NCI-H446 treated with DMSO at 0.1 percent for 48 hours (cell line): ENCODE measurements around the gene EXOC6B.

Source experiments
- DNase-seq: peaks from one replicate; lab custom pipeline; 2025; lab: John Stamatoyannopoulos, UW

EXOC6B gene

DNA sequence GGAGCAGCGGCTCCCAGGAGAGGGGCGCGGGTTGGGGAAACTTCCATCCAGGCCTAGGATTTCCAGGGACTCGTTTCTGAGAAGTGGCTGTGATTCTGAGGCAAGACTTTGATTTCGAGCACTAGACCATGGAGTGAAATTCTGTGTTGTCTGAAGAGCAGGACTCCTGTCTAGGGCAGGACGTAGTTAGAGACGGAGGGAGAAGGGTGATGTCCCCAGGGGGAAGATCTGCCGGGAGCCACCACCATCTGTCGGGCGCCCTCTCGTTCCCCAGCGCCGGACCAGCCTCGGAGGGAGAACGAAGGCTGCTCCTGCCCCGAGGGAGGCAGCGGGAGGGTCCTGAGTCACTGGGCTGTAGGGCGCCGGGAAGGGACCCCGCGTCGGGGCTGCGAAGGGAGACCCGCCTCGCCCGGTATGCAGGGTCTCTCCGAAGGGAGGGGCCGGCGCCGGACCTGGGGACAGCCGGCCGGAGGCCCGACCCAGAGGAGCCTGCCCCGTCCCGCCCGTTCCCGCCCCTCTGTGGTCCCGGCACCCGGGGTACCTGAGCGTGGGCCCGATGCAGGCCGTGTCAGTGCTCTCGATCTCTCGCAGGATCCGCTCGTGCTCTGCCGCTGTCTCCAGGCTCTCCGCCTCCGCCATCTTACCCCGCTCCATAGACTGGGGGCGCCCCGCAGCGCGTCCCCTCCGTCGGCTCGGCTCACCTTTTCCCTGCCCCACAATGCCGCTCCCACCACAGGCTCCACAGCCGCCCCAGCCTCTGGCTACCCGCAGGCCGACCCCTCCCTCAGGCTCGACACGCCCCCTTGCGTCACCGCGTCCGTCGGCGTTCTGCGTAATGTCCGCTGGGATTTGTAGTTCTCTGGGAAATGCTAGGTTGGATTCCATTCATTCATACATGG lies at the start of gene EXOC6B:
Gene EXOC6B, minus strand, starts transcription at position 777 of the 899 bp plus-strand sequence.
- peak; percentile 67 for DNase-seq

- no peak for DNase-seq
Observed at GRCh38 chr2:72871880-72872279, 46.0 kb upstream of the EXOC6B start.

DNA sequence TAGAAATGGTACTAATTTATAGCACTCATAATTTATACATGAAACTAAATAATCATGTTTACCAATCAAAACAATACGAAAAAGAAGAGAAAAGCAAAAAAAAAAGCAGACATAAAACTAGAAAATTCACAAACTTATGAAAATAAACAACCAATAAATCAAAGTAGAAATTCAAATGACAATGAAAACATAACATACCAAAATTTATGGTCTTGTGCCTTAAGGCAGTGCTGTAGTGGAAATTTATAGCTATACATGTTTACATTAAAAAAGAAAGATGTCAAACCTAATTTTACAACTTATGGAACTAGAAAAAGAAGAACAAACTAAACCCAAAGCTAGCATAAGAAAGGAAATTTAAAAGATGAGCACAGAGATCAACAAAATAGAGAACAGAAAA lies 45.2 kb upstream of the EXOC6B start:
- no peak for DNase-seq

DNA sequence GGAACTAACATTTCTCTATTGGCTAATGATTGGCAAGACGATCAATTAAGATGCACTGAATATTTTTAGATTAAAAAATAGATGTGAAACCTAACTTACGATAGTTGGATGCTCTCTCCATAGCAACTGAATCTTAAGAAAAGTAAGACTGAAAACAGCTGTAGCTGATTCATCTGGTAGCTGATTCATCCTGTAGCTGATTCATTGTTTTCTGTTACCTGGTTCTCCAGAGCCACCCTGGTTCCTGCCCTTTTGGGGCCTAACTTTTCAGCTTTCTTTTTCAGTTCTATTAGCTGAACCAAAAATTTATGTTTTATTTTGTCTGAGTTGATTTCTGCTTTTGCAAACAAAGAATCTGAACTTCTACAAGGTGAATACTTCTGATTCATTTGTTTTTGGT lies 38.7 kb upstream of the EXOC6B start:
- no peak for DNase-seq

DNA sequence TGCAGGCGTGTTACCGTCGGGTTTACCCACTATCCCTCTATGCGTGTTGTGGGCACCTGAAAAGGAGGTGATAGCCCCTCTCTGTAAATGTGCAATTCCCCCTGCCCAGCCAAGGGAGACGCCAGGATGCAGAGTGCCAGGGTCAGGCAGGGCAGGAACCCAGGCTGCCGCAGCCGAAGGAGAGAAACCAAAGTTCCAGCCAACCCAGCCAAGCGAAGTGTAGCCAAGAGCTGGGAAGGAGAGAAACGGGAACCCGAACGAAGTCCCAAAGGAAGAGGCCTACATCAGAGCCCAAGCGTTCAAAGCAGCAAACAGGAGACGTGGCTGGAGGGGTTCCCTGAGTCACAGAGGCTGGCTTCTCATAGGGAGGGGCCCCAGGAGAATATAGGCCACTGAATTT lies 37.2 kb upstream of the EXOC6B start:
- DNase-seq, result no peak

DNA sequence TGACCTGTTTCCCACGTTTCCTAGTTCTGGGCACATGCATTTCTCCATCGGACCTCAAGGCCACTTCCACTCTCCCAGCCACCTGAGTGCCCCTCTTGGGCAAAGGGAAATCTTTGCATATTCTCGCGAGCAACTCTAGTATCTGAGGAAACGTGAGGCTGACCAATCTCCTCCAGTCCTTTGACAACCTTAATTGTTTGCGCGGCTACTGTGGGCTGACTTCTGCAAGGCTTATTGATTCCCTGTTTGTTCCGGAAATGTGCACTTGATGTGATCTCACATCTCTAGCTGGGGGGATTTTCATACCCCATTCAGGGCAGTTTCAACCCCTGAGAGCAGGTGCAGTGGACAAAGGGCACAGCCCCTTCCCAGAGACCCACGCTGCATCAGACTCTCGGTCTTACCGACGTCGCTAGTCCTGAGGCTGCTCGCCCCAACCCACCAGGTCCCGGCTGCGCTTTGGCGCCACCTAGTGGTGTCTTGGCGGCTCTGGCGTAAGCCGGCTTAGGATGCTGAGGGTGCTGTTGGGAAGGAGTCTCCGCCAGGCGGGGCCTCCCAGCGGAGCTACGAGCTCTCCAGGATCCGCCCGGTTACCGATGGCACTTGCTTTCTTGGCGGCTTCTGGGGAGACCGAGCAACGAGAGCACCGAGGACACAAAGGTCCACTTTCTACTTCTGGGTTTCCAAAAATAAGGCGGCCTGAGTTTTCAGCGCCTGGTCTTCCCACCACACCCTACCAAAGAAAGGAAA lies 36.6 kb upstream of the EXOC6B start:
- DNase-seq, result peak; percentile 60

DNA sequence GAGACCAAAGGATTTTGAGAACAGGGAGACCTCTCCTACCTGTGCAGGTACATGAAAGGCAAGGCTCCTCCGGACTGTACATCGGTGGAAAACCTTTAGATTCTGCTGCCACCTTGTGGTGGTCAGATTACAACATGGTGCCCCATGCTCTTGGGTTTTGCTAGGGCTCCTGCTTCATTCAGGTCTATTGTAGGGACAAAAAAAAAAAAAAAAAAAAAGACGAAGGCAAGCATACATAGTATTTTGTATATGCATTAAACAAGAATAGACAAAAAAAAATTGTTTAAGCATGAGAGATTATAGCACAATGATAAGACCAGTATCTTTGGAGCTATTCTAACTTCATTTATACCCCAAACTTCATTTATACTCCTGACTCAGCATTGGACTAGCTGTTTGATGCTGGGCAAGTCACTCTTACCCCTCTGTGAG lies 34.0 kb upstream of the EXOC6B start:
- DNase-seq, result no peak

DNA sequence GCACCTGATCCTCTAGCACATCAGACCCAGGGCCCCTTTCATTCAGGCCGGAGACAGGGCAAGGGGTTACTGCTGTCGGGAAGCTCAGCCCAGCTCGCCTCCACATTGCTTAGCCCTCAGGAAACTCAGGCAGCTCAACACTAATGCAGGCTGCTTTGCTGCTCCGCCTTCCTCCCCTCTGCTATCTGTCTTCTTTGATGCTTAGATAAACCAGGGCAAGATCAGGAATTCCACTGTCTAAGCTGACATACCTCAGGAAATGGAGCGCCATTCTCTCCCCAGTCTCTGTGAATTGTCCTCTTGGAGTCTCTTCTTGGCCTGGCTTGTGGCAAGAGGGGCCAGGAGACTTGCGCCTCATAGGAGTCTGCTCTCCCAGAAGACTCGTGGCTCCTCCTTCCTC lies 25.5 kb upstream of the EXOC6B start:
- DNase-seq, result no peak

GRCh38 chr2:72849138-72849462 lies 23.3 kb upstream of the EXOC6B start:
- no peak for DNase-seq

- no peak for DNase-seq
Observed at GRCh38 chr2:72848436-72849137, 22.8 kb upstream of the EXOC6B start.

DNA sequence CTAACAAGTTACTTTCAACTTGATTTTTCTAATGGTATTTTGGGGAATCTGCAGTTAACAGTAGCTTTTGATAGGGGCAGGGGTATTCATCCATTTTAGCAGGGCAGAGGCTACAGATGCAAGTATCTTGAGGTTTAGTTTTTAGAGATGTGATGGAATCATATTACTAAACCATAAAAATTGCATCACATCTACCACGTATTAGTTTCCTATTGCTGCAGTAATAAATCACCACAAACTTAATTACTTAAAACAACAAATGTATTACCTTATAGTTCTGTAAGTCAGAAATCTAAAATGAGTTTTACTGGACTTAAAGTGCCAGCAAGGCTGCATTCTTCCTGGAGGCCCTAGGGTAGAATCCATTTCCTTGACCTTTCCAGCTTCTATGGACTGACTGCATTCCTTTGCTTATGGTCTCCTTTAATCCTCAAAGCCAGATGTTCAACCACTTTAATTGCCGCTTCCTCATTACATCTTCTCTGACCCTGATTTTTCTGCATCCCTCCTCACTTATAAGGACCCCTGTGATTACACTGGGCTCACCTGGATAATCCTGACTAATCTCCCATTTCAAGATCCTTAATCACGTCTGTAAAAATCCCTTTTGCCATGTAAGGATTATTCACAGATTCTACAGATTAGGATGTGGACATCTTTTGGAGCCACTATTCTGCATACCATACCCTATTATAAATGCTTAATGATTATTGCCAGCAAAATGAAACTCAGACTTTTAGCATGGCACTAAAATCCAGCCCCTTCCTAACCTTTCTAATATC lies 21.9 kb upstream of the EXOC6B start:
- no peak for DNase-seq

DNA sequence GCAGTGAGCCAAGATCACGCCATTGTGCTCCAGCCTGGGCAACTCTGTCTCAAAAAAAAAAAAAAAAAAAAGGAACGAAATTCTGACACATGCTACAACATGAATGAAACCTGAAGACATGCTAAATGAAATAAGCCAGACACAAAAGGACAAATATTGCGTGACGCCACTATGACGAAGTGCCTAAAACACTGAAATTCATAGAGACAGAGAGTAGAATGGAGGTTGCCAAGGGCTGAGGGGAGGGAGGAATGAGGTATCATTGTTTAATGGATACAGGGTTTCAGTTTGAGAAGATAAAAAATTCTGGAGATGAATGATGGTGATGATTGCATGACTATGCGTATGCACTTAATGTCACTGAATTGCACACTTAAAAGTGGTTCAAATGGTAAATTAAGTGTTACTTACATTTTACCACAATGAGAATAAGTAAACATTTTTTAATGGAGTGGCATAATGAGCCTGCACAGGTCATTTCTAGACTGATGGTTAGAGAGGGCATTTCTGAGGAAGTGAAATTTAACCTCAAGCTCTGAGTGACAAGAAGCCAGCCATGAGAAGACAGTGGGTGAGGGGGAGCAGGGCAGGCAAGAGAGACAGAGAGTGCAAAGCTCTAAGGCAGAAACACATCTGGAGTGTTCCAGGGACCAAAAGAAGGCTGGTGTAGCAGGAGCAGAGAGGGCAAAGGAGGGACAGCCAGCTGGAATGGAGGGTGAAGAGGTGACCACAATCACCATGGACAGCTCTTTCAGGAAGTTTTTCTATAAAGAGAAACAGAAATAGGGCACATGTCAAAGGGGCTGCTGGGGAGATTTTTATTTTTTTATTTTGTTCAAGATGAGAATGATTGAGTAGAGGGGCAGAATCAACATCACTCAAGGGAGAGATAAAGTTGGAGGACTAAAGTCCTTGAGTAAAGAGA lies 20.6 kb upstream of the EXOC6B start:
- no peak for DNase-seq

GRCh38 chr2:72843301-72843700 lies 17.5 kb upstream of the EXOC6B start:
- DNase-seq, result no peak

GRCh38 chr2:72841462-72842125 lies 15.8 kb upstream of the EXOC6B start:
- no peak for DNase-seq

DNA sequence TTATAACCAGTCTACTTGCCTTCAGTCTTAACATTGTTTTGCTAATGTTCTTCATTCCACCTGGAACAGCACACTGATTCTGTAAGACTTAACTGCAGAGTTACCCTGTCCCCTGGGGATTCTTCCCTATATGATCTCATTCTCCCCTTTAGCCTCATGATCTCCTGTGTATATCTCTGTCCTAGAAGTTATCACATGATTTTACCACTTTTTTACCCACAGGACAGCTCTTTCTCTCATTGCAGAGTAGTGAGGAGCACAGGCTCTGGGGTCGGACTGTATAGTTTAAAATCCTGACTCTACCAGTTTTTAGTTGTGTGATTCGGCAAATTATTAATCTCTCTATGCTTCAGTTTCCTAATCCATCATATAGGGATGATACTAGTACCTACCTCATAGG lies 14.2 kb upstream of the EXOC6B start:
- no peak for DNase-seq

- no peak for DNase-seq
Observed at GRCh38 chr2:72837171-72837570, 11.3 kb upstream of the EXOC6B start.

- DNase-seq, result no peak
Observed at GRCh38 chr2:72835403-72835802, 9.6 kb upstream of the EXOC6B start.

GRCh38 chr2:72834596-72834995 lies 8.8 kb upstream of the EXOC6B start:
- DNase-seq, result no peak

DNA sequence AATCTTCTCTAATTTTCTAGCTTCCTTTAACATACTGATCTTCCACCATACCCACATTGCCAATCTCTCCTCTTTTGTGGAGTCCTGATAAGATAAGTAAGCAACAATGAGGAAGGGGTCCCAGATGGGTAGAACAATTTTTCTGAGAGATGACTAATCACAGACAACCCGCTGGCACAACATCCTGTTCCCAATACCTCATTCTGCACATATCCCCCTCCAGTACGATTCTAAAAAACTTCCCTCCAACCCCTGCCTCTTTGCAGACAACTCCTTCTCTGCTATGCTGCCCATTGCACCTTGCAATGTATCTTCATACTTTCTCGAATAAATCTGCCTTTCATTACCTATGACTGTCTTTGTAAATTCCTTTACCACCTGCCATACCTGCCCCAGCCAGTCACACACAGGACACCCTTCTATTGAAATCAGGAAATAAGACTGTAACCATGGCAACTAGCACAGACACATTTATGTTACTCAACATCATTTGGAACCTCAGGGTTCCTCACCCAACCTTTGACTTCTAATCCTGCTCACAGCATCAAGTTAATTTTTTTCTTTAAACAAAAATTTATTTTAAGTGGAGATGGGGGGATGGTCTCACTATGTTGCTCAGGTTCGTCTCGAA lies 7.4 kb upstream of the EXOC6B start:
- DNase-seq, result no peak

GRCh38 chr2:72830273-72830672 lies 4.4 kb upstream of the EXOC6B start:
- no peak for DNase-seq
